OCI-LY1 (cell line): ENCODE measurements around the gene ABLIM3.

Source experiments
- EZH2 ChIP-seq: fragments of 200-600 bp; sonication (generic), shearing (Covaris generic); IDR thresholded peaks from 2 replicates; pipeline ENCODE4 v1.8.0; 2017; ENCODE audit warnings: borderline replicate concordance, mixed run types, mild to moderate bottlenecking, antibody characterized with exemption, low read length, moderate library complexity, mixed read lengths
- TF ChIP-seq, protein P1 (sequence below): fragments of 200-600 bp; sonication (generic), shearing (Covaris generic); IDR thresholded peaks from 2 replicates; pipeline ENCODE4 v1.5.1; 2017; ENCODE audit warnings: mild to moderate bottlenecking, antibody characterized with exemption, low read length, moderate library complexity, mixed read lengths

- TF ChIP-seq, protein P1, sequence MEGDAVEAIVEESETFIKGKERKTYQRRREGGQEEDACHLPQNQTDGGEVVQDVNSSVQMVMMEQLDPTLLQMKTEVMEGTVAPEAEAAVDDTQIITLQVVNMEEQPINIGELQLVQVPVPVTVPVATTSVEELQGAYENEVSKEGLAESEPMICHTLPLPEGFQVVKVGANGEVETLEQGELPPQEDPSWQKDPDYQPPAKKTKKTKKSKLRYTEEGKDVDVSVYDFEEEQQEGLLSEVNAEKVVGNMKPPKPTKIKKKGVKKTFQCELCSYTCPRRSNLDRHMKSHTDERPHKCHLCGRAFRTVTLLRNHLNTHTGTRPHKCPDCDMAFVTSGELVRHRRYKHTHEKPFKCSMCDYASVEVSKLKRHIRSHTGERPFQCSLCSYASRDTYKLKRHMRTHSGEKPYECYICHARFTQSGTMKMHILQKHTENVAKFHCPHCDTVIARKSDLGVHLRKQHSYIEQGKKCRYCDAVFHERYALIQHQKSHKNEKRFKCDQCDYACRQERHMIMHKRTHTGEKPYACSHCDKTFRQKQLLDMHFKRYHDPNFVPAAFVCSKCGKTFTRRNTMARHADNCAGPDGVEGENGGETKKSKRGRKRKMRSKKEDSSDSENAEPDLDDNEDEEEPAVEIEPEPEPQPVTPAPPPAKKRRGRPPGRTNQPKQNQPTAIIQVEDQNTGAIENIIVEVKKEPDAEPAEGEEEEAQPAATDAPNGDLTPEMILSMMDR: no peak
- no peak for TF ChIP-seq EZH2
Observed at GRCh38 chr5:149181732-149182131, 40.4 kb downstream of the ABLIM3 start.
